Ramos (cell line): ENCODE measurements around the gene TMEM26.
"Not testable (repeated sequence)": the region's sequence is repeated elsewhere in the genome, so short reads cannot be mapped to it uniquely, and the experiment has no call there.

Experiments
- in situ Hi-C: fragments of 300-500 bp; cut with MboI; formaldehyde crosslinking; loops from one replicate; pipeline ENCODE4 v1.14.3; 2022; ENCODE audit warnings: low sequenced_read_pairs; ENCODE audit not compliant: unreplicated experiment

Gene TMEM26

DNA sequence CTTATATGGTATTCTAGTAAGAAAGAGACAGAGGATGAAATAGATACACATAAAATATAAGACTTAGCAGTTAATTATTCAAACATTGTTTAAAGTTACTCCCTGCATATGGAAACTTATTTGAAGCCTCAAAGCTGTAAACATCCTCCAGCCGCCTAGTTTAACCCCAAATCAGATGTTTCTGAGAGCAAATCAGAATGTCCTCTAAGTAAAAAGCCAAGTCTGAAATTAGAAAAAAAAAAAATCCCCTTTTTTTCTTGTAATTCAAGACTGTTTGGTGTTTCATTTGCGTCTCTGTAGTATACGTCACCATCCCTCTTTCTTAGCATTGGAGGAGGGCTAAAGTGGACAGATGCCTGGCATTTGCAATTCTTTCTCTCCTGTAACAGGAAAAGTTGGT lies 46.4 kb downstream of the TMEM26 start:
- in situ Hi-C loops, result no loop called here

DNA sequence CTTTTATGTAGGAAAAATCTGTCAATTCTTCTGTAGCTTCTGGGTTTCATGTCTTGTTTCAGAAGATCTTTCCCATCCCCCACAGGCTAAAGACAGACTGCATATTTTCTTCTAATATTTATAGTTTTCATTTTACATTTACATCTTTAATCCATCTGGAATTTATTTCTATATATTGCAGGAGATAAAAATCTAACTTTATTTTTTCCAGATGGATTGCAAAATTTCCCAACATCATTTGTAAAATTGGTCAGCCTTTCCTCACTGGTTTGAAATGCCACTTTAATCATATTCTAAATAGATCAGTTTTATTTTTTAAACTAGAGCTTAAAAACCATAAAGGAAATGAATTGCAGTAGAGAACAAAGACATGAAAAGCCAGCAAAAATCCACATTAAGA lies 46.9 kb downstream of the TMEM26 start:
- in situ Hi-C loops, result no loop called here

- in situ Hi-C loops, result no loop called here
Measured at GRCh38 chr10:61404751-61405150, 48.4 kb downstream of the TMEM26 start.

GRCh38 chr10:61400524-61400923 lies 52.7 kb downstream of the TMEM26 start:
- in situ Hi-C loops, result no loop called here

- in situ Hi-C loops, result no loop called here
Measured at GRCh38 chr10:61399406-61399805, 53.8 kb downstream of the TMEM26 start.

DNA sequence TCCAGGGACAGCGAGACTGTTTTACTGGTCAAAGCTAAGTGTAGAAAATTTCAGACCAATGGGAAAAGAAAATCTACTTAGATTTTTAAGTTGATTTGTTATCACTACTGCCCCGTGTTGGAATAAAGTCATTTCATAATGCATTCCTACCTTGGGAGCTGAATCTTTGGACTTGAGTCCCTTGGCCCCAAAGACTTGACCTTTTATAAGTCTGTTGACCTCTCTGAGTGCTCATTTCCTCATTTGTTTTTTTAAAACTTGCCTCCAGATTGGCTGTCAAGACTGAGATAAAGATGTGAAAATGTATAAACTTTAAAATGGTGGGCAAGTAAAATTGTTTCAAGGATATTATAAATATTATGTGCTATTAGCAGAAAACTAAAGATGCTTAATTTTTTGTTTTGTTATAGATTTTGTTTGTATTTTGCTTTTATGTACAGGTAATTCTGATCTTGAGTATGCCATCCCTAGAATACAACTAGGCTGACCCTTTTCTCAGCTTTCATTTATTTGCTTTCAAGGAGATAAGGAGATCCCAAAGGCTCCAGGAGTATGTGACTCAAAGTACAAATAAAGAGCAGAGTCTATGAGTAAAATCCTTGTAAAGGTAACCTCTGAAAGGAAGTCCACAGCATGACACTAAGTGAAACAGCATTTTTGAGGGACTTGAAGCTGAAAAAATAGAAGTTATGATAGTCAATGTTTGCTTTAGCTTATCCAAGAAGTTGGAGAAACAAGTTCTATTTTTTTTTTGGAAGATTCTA lies 54.6 kb downstream of the TMEM26 start:
- in situ Hi-C loops, result no loop called here

GRCh38 chr10:61397175-61397986 lies 55.8 kb downstream of the TMEM26 start:
- in situ Hi-C loops, result no loop called here

- in situ Hi-C loops, result no loop called here
Measured at GRCh38 chr10:61391281-61391680, 61.9 kb downstream of the TMEM26 start.

- in situ Hi-C loops, result no loop called here
Measured at GRCh38 chr10:61390851-61391250, 62.3 kb downstream of the TMEM26 start.

- in situ Hi-C loops, result no loop called here
Measured at GRCh38 chr10:61389887-61390286, 63.3 kb downstream of the TMEM26 start.

GRCh38 chr10:61388986-61389385 lies 64.2 kb downstream of the TMEM26 start:
- in situ Hi-C loops, result not testable (repeated sequence)

- in situ Hi-C loops, result no loop called here
Measured at GRCh38 chr10:61385231-61386001, 67.8 kb downstream of the TMEM26 start.

- in situ Hi-C loops, result not testable (repeated sequence)
Measured at GRCh38 chr10:61381153-61381552, 72.0 kb downstream of the TMEM26 start.

- in situ Hi-C loops, result no loop called here
Measured at GRCh38 chr10:61378865-61379264, 74.3 kb downstream of the TMEM26 start.

GRCh38 chr10:61376908-61377368 lies 76.2 kb downstream of the TMEM26 start:
- in situ Hi-C loops, result no loop called here

DNA sequence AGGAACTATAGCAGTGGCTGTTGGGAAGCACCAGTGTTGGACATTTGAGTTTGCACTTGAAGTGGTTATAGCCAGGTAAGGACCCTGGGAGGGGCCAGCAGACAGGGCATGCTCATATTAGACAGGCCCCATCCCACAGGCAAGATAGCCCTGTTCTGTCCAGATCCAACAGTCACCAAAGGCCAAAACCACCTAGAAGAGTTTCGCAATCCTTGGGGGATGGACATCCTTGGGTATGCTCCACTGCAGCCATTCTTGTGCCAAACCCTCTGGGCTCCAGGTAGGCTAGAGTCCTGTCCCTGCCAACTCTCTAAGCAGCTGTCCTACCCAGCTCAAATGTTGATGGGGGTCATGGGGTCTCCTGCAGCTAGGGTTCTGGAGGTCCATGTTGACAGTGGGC lies 76.8 kb downstream of the TMEM26 start:
- in situ Hi-C loops, result no loop called here

- in situ Hi-C loops, result no loop called here
Measured at GRCh38 chr10:61366365-61366764, 86.8 kb downstream of the TMEM26 start.

- in situ Hi-C loops, result no loop called here
Measured at GRCh38 chr10:61364619-61365018, 88.6 kb downstream of the TMEM26 start.

DNA sequence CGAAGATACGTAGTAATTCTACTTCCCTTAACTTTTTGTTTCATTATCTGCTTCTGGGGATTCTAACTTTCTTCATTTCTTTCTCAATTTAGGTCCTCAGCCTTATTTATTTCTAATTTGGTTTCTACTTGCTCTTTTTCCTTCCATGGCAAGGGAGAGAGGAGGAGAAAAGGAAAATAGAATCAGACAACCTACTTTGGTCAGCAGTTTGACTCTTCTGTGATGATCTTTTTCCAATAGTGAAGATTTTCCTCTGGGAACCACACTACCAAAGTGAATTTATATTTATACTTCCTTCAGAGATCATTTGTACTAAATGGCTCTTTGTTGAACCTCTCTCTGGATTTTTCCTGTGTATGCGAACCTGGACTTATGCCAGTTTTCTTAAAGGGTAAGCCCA lies 90.2 kb downstream of the TMEM26 start:
- in situ Hi-C loops, result no loop called here

- in situ Hi-C loops, result no loop called here
Measured at GRCh38 chr10:61359452-61359851, 93.7 kb downstream of the TMEM26 start.

DNA sequence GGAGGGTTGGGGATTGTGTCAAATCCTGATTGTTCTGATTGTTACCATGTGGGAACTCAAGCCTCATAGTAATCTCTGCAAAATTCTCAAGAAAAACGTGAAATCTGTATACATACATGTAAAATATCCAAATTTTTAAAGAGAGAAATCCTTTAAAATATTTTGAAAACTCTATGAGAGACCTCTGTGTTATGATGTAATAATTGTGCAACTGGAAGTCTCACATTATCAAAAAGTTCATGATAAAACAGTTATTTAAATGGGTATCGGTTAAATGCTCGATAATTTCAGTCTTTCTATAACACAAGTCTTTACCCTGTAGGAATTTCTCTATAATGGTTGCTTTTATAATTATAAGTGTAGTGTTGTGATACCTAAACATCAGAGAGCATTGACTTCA lies 95.5 kb downstream of the TMEM26 start:
- in situ Hi-C loops, result no loop called here
